Measurements from ENCODE around the gene SLK.

SLK gene

DNA sequence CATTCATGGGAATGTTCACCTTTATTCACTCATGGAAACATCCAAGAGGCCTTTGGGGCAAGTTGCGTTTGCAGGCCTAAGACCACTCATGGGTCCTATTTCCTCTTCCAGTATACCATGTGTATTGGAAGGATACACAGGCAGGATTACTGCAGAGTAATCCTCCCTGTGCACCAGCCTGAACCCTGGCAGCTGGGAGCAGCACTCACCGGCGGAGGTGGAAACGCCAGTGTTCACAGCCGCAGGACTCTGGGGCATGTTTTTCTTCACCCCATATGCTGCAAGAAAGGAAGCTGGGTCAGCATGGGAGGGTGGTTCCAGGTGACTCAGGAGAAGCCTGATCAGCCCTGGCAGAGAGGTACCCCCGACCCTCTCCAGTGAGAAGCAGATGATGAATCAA lies 94.3 kb downstream of the SLK start:
- no peak overlapping the region for H3K4me2 ChIP-seq (ENCODE audit: low read length)
- H3K27me3 ChIP-seq (ENCODE audit: control insufficient read depth, insufficient read depth, low read length) = no peaks in the 10 kb centered on the region
- H3K9me3 ChIP-seq (ENCODE audit: control insufficient read depth, low read length) = no peaks in the 10 kb centered on the region
- no peak overlapping the region for H3K4me3 ChIP-seq (ENCODE audit: low read depth, low read length)
- TF ChIP-seq CTCF (IDR thresholded peaks at IDR 0.05) = no peak
- H3K9ac ChIP-seq = no peak overlapping the region
- no peaks in the 10 kb centered on the region for H3K36me3 ChIP-seq (ENCODE audit: control insufficient read depth, insufficient read depth, low read length)
- H3K79me2 ChIP-seq = no peaks in the 10 kb centered on the region
- peaks cover 40% of the 10 kb centered on the region for H3K4me1 ChIP-seq
- no peak overlapping the region for H2AFZ ChIP-seq
- no peak overlapping the region for H3K27ac ChIP-seq

GRCh38 chr10:104065748-104066147 lies 98.8 kb downstream of the SLK start:
- Histone ChIP-seq H3K9ac (no peak overlapping the region), H3K4me1 (peaks cover 47% of the 10 kb centered on the region), H3K79me2 (no peaks in the 10 kb centered on the region), H3K36me3 (ENCODE audit: control insufficient read depth, insufficient read depth, low read length) (no peaks in the 10 kb centered on the region), H3K27ac (peak overlapping the region; percentile 48), H3K9me3 (ENCODE audit: control insufficient read depth, low read length) (no peaks in the 10 kb centered on the region), H3K4me3 (ENCODE audit: low read depth, low read length) (no peak overlapping the region), H3K27me3 (ENCODE audit: control insufficient read depth, insufficient read depth, low read length) (no peaks in the 10 kb centered on the region), H2AFZ (no peak overlapping the region), H3K4me2 (ENCODE audit: low read length) (peak overlapping the region; percentile 46)
- no peak for TF ChIP-seq CTCF (IDR thresholded peaks at IDR 0.05)

- peaks cover 43% of the 10 kb centered on the region for H3K4me1 ChIP-seq
- H3K27ac ChIP-seq = no peak overlapping the region
- H3K36me3 ChIP-seq (ENCODE audit: control insufficient read depth, insufficient read depth, low read length) = no peaks in the 10 kb centered on the region
- H3K4me3 ChIP-seq (ENCODE audit: low read depth, low read length) = no peak overlapping the region
- no peaks in the 10 kb centered on the region for H3K9me3 ChIP-seq (ENCODE audit: control insufficient read depth, low read length)
- no peaks in the 10 kb centered on the region for H3K79me2 ChIP-seq
- no peak overlapping the region for H2AFZ ChIP-seq
- H3K27me3 ChIP-seq (ENCODE audit: control insufficient read depth, insufficient read depth, low read length) = no peaks in the 10 kb centered on the region
- H3K4me2 ChIP-seq (ENCODE audit: low read length) = no peak overlapping the region
- no peak overlapping the region for H3K9ac ChIP-seq
- TF ChIP-seq CTCF (IDR thresholded peaks at IDR 0.05) = no peak
These were observed 100.0 kb downstream of the SLK start for GRCh38 chr10:104066945-104067344.

- no peaks in the 10 kb centered on the region for H3K27me3 ChIP-seq (ENCODE audit: control insufficient read depth, insufficient read depth, low read length)
- H3K27ac ChIP-seq = no peak overlapping the region
- no peak for TF ChIP-seq CTCF (IDR thresholded peaks at IDR 0.05)
- no peak overlapping the region for H3K4me2 ChIP-seq (ENCODE audit: low read length)
- H3K79me2 ChIP-seq = no peaks in the 10 kb centered on the region
- no peaks in the 10 kb centered on the region for H3K36me3 ChIP-seq (ENCODE audit: control insufficient read depth, insufficient read depth, low read length)
- no peak overlapping the region for H3K9ac ChIP-seq
- H2AFZ ChIP-seq = no peak overlapping the region
- H3K4me1 ChIP-seq = peaks cover 40% of the 10 kb centered on the region
- no peak overlapping the region for H3K4me3 ChIP-seq (ENCODE audit: low read depth, low read length)
- no peaks in the 10 kb centered on the region for H3K9me3 ChIP-seq (ENCODE audit: control insufficient read depth, low read length)
These were observed 100.6 kb downstream of the SLK start for GRCh38 chr10:104067525-104067924.

GRCh38 chr10:104069613-104070012 lies 102.7 kb downstream of the SLK start:
- H3K4me3 ChIP-seq (ENCODE audit: low read depth, low read length) = no peak overlapping the region

More at GRCh38 chr10:104069613-104070012, 102.7 kb downstream of the SLK start:
- H3K79me2 ChIP-seq = no peaks in the 10 kb centered on the region
- H3K4me1 ChIP-seq = peaks cover 25% of the 10 kb centered on the region
- TF ChIP-seq CTCF (IDR thresholded peaks at IDR 0.05) = no peak
- no peak overlapping the region for H3K27ac ChIP-seq
- H3K27me3 ChIP-seq (ENCODE audit: control insufficient read depth, insufficient read depth, low read length) = no peaks in the 10 kb centered on the region
- H3K36me3 ChIP-seq (ENCODE audit: control insufficient read depth, insufficient read depth, low read length) = no peaks in the 10 kb centered on the region
- H3K9me3 ChIP-seq (ENCODE audit: control insufficient read depth, low read length) = no peaks in the 10 kb centered on the region
- no peak overlapping the region for H2AFZ ChIP-seq
- H3K9ac ChIP-seq = no peak overlapping the region
- no peak overlapping the region for H3K4me2 ChIP-seq (ENCODE audit: low read length)

Measured in parathyroid adenoma (tissue), 2 donors.